NB4 (cell line): ENCODE results near the gene ZFYVE1.

Experiments used
- CTCF ChIP-seq: IDR thresholded peaks from one replicate; pipeline ENCODE4 v1.5.1; 2012; ENCODE audit warnings: low read depth, low read length
- MAX ChIP-seq: IDR thresholded peaks from 2 replicates; pipeline ENCODE4 v1.6.1; 2011; ENCODE audit warnings: low read depth, low read length
- MYC ChIP-seq: IDR thresholded peaks from 2 replicates; pipeline ENCODE4 v1.6.1; 2011; ENCODE audit warnings: low read depth, low read length
- POLR2A ChIP-seq: IDR thresholded peaks from 2 replicates; pipeline ENCODE4 v1.6.1; 2011; ENCODE audit warnings: mild to moderate bottlenecking; ENCODE audit not compliant: insufficient read length; ENCODE audit errors: extremely low read depth

GRCh38 chr14:72975770-72976169 is 51.1 kb downstream of the ZFYVE1 start:
- TF ChIP-seq CTCF = peak; percentile 5
- TF ChIP-seq MYC = no peak
- TF ChIP-seq POLR2A = no peak
- TF ChIP-seq MAX = no peak
